Fibroblast of skin of scalp (primary cell): ENCODE results near the gene BAHD1.
A peak's percentile ranks its signal among the peaks of the same experiment; 100 is the strongest.
"Not testable (repeated sequence)": the region's sequence is repeated elsewhere in the genome, so short reads cannot be mapped to it uniquely, and the experiment has no call there.

Experiments
- DNase-seq: peaks from one replicate; pipeline ENCODE4 v3.0.0-alpha.2; 2013

The BAHD1 gene

GRCh38 chr15:40446144-40446543 lies 5.4 kb downstream of the BAHD1 start:
- no peak for DNase-seq

GRCh38 chr15:40448354-40448753 lies 7.6 kb downstream of the BAHD1 start:
- no peak for DNase-seq

- DNase-seq: peak; percentile 47
Measured at GRCh38 chr15:40449275-40449674, 8.5 kb downstream of the BAHD1 start.

GRCh38 chr15:40450047-40450446 lies 9.3 kb downstream of the BAHD1 start:
- no peak for DNase-seq

GRCh38 chr15:40451527-40452158 lies 10.9 kb downstream of the BAHD1 start:
- DNase-seq: no peak

- no peak for DNase-seq
Measured at GRCh38 chr15:40452296-40453090, 11.7 kb downstream of the BAHD1 start.

- not testable (repeated sequence) for DNase-seq
Measured at GRCh38 chr15:40453941-40454340, 13.2 kb downstream of the BAHD1 start.

- DNase-seq: peak; percentile 43
Measured at GRCh38 chr15:40454904-40455391, 14.2 kb downstream of the BAHD1 start.

- no peak for DNase-seq
Measured at GRCh38 chr15:40456299-40456712, 15.6 kb downstream of the BAHD1 start.

- no peak for DNase-seq
Measured at GRCh38 chr15:40456738-40457137, 16.0 kb downstream of the BAHD1 start.

GRCh38 chr15:40458495-40459371 lies 18.0 kb downstream of the BAHD1 start:
- DNase-seq: no peak

GRCh38 chr15:40459391-40460015 lies 18.8 kb downstream of the BAHD1 start:
- no peak for DNase-seq

GRCh38 chr15:40460404-40460803 lies 19.7 kb downstream of the BAHD1 start:
- DNase-seq: no peak

GRCh38 chr15:40461958-40462357 lies 21.2 kb downstream of the BAHD1 start:
- DNase-seq: no peak

GRCh38 chr15:40463279-40463678 lies 22.5 kb downstream of the BAHD1 start:
- no peak for DNase-seq

- DNase-seq: no peak
Measured at GRCh38 chr15:40463886-40464545, 23.3 kb downstream of the BAHD1 start.

GRCh38 chr15:40464595-40465185 lies 23.9 kb downstream of the BAHD1 start:
- no peak for DNase-seq

GRCh38 chr15:40465939-40466338 lies 25.2 kb downstream of the BAHD1 start:
- DNase-seq: no peak

- DNase-seq: no peak
Measured at GRCh38 chr15:40466426-40467260, 25.9 kb downstream of the BAHD1 start.

- no peak for DNase-seq
Measured at GRCh38 chr15:40467261-40467615, 26.5 kb downstream of the BAHD1 start.

GRCh38 chr15:40468898-40469331 lies 28.2 kb downstream of the BAHD1 start:
- no peak for DNase-seq
